Subcutaneous adipose tissue (tissue), 4 donors: ENCODE measurements around the gene SLIT1. TPM values are rescaled to one million over a fixed set of nuclear protein-coding genes. Genes with fewer than 3 reads are reported as not detected.

Experiments
- CTCF ChIP-seq: fragments of 450-650 bp; IDR thresholded peaks from one replicate; pipeline ENCODE4 v1.5.1; 2016; ENCODE audit warnings: low read depth, mild to moderate bottlenecking, control low read depth, antibody characterized with exemption, moderate library complexity
- total RNA-seq, 4 donors: library from RNA; depleted of rRNA; stranded (reverse); fragments of >200 nt; gene quantifications; one replicate each; pipeline ENCODE4 v1.1.0, GENCODE V29; 2016

The SLIT1 gene
- total RNA-seq, 4 donors from 2014 or later: 0.19 to 0.44 (median 0.33) TPM; not detected in 1

DNA sequence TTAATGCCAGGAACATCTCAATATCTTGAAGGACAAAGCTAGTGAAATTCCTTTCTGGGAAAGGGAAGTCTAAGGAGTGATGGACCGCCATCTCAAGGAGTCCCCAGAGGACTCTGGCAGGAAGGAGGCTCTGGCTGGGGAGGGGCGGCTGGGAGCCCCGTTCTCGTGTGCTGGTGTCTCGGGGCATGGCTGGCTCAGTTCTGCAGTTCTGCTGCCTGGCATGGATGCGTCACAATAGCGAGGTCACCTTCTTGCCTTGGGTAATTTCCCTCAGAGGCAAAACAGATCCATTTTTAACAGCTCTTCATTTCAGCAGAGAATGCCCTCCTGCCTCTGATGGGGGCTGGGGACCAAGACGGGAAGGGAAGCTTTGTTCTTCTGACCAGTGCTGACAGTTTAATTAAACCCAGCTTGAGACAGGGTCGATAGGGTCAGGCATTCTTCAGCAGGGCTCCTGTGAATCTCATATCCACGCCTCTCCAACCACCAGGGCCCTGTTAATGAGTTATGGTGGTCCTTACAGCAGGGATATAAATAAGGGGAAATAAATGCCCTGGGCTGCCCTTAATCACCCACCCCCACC lies 35.7 kb downstream of the SLIT1 start:
- no peak for TF ChIP-seq CTCF

- TF ChIP-seq CTCF: no peak
These were observed 36.7 kb downstream of the SLIT1 start for GRCh38 chr10:97149079-97149531.

GRCh38 chr10:97144297-97144696 lies 41.5 kb downstream of the SLIT1 start:
- TF ChIP-seq CTCF: no peak

DNA sequence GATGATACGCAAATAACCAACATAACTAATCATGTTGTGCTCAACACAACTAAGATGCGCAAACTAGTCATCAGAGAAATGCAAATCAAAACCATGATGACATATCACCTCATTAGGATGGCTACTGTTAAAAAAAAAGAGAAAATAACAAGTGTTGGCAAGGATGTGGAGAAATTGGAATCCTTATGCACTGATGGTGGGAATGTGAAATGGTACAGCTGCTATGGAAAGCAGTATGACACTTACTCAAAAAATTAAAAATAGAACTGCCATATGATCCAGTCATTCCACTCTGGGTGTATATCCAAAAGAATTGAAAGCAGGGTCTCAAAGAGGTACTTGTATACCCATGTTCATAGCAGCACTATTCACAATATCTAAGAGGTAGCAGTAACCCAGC lies 42.9 kb downstream of the SLIT1 start:
- TF ChIP-seq CTCF: no peak

DNA sequence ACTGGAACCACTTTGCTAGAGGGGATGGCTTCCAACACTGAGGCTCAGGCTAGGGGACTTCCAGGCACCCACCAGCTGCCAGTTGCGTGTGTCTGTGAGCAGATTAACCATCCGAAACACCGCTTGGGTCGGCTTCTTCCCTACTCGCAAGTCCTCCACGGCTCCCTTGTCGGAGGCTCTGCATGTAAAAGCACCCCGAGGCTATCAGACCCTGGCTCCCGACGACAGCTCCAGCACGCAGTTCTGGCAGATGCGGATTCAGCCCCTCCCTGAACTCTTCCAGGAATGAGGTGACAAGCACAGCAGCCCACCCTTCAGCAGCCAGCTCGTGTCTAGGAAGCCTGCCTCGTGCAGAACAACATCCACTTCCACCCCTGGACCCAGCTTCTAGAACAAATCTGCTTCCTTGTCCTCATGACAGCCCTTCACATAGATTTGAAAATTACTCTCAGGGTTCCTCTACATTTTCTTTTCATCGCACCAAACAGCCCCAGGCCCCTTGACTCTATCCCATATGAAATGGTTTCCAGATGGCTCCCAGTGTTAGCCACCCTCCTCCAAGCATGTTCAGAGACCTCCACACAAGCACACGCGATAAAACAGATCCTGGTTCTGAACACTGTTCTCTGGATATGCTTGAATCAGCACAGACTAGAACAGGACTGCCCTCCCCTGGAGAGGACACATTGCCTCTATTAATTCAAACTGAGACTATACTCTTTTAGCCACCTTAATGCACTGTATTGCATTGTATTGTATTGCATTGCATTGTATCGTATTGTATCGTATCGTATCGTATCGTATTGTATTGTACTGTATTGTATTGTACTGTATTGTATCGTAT lies 44.6 kb downstream of the SLIT1 start:
- no peak for TF ChIP-seq CTCF

DNA sequence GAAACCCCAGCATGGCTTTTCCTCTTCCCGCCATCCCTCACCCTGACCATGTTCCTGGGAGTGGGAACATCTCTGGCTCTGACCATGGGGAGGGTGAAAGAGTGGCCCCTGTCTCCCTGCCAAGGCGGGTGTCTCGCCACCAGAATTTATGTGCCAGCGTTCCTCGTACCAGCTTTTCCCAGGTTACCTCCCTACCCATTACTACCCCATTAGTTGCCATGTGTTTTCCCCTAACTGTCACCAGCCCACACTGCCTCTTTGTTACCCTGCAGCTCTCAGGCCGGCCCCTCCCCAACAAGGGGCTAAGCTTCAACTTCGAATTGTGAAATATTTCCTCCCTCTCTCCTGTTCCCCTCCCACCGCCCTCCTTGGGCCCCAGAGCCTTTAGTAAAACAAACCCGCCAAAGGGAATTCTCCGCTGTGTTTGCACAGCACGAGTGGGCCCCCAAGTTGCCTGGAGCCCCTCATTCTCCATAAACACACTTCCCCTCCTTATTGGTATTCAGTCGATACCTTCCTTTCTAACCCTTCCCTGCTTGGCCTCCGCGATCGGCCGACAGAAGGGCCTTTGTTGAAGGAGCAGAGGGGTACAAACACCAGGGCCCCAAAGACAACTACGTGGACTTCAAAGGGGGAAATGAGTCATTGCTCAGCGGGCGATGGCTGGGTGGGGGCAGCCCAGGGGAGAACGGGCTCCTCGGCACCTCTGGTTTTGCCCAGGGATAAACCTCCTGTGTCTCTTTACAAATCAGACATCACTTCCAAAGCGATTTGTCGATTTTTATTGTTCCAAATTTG lies 45.5 kb downstream of the SLIT1 start:
- TF ChIP-seq CTCF: no peak

GRCh38 chr10:97139651-97140048 lies 46.1 kb downstream of the SLIT1 start:
- TF ChIP-seq CTCF: no peak
